HL-60/S4 treated with phorbol 12-myristate 13-acetate at 8.2 ng/mL for 4 days and 3 days (cell line): ENCODE data around the gene TFAM.
"Not testable (repeated sequence)": the region's sequence is repeated elsewhere in the genome, so short reads cannot be mapped to it uniquely, and the experiment has no call there.

Experiments used
- in situ Hi-C: fragments of 300-500 bp; cut with MboI; formaldehyde crosslinking; loops from 2 replicates; pipeline ENCODE4 v1.15.0; 2022; ENCODE audit warnings: low sequenced_read_pairs

TFAM gene

DNA sequence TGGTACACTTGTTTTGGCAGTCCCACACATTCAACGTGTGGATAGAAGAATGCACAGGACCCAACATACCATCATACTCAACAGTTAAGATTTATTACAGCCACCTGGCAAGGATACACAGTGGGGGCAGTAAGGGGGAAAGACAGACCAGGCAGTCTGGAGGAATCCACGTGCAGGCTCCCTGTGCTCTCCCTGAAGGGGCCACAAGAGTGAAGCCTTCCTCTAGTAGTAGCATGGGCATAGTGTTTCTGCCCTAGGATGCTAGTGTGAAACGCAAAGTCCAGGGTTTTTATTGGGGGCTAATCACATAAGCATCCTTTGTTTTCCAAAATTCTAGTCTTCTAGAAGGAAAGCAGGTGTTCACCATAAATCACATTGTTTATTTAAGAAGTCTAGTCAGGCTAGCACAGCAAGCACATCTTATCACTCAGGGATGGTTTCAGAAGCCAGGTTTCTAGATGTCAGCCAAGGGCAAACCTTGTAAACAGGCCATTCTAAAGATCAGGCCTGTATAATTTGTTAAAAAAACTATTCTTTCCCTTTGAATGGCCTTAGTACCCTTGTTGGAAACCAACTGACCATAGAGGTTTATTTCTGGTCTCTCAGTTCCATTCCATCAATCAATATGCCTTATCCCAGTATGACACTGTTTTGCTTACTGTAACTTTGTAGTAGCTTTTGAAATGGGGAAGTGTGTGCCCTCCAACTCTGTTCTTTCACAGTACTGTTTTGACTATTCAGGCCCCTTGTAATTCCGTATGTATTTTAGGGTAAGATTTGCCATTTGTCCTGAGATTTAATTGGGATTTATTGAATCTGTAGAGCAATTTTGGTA is 12.4 kb upstream of the TFAM start:
- in situ Hi-C loops = no loop called here

DNA sequence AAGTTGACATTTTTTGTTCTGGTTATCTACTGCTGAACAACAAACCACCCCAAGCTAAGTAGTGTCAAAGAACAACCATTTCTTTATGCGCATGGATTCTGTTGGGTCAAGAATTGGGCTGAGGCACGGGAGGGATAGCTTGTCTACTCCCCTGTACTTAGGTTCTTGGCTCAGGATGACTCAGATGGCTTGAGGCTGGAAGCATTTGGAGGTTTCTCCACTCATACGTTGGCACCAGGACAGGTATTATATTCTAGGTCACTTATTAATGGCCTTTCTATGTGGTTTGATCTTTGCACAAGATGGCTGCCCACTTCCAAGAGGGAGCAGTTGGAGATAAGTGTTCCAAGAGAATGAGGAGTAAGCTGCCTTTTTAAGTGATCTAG is 11.8 kb upstream of the TFAM start:
- in situ Hi-C loops = no loop called here

GRCh38 chr10:58382489-58382995 is 2.7 kb upstream of the TFAM start:
- in situ Hi-C loops = no loop called here

DNA sequence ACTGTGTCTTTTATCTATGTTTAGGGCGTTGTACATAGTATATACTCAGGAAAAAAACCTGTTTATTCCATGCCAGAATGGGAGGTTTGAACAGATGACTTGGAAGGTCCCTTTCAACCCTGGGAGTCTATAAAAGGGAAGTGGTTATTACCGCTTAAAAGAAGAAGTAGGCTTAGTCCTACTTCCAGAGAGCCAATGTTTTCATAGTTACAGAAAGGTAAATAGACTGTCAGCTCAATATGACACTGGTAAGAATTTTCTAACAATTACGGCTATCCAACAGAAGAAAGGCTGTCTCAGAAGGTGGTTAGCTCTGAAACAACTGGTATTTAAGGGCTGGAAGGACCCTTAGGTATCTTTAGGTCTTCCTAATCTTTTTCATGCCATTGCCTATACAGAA is 1.1 kb upstream of the TFAM start:
- in situ Hi-C loops = no loop called here

- in situ Hi-C loops = no loop called here
These were observed 639 bp upstream of the TFAM start for GRCh38 chr10:58384544-58384998.

- in situ Hi-C loops = no loop called here
These were observed 538 bp downstream of the TFAM start for GRCh38 chr10:58385784-58386112.

DNA sequence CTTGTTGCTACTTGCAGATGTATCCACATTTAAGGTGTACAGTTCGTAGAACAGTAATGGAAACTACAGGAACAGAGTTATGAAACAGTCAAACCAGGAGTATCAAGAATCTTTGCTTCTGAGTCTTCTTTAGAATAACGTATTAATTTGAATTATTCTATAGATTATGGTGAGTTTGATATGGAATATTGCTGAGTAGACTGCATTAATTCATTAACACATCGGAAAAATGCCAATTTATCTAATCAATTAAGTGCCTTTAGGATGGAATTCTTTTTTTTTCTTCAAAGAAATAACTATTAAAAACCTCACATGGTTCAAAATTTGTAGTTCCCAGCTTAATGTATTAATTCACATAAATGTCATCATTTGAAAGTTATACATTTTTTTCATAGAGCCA is 3.8 kb downstream of the TFAM start:
- in situ Hi-C loops = no loop called here

DNA sequence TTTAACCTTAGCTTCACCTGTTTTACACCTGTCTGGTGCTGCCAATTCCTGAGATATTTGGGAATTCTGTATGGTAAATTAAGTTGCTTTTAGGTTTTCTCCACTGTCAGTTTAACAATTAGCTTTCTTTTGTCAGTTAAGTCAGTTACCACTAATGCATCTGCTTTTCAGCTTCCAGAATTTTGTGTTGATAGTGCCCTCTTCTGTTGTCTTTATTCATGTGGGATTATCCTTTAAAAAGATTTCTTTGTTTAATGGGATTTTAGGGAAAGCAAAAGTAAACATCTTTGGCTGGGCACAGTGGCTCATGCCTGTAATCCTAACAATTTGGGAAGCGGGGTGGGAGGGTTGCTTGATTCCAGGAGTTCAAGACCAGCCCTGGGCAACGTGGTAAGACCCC is 8.1 kb downstream of the TFAM start:
- in situ Hi-C loops = no loop called here

DNA sequence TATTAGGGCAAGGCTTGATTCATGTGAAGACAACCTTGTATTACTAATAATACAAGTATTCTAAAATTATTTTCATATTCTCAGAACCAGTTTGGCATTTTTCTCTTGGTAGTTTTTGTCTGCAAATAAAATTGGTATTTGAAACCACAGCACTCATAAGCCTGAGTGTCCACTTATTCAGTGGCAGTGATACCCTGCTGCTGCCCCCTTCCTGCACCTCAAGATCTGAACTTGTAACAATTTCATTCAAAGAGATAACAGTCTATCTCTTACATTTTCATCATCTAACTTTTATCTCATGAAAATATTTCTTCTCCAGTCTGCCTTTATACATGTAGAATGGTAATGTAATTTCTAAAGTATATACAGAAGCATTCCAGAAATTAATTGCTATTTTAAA is 9.3 kb downstream of the TFAM start:
- in situ Hi-C loops = no loop called here

- in situ Hi-C loops = no loop called here
These were observed 10.8 kb downstream of the TFAM start for GRCh38 chr10:58396057-58396456.

DNA sequence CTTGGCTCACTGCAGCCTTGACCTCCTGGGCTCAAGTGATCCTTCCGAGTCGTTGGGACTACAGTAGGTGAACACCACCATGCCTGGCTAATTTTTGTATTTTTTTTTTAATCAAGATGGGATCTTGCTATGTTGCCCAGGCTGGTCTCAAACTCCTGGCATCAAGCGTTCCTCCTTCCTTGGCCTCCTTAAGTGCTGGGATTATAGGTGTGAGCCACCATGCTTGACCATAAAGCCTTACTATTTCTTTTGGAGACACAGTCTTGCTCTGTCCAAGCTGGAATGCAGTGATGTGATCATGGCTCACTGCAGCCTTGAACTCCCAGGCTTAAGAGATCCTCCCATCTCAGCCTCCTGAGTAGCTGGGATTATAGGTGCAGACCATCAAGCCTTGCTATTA is 12.6 kb downstream of the TFAM start:
- in situ Hi-C loops = no loop called here

DNA sequence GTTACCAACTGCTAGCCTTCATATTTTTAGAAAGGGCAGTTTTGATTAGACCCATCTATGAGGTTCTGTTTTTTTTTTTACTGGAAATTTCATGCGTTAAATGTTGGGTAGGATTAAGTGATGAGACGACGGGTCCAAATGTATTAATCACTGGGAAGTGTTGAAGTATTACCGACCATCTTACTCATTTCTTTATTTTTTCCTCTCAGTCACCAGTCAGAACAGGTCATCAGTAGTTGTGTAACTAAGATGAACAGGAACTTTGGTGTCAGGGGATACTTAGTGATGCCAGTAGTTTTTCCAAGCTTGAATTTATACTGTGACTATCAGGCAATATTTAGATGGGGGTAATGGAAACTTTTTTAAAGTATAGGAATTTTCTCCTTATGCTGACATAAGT is 14.2 kb downstream of the TFAM start:
- in situ Hi-C loops = no loop called here

GRCh38 chr10:58400609-58401008 is 15.4 kb downstream of the TFAM start:
- in situ Hi-C loops = no loop called here

- in situ Hi-C loops = no loop called here
These were observed 18.8 kb downstream of the TFAM start for GRCh38 chr10:58404001-58404400.

DNA sequence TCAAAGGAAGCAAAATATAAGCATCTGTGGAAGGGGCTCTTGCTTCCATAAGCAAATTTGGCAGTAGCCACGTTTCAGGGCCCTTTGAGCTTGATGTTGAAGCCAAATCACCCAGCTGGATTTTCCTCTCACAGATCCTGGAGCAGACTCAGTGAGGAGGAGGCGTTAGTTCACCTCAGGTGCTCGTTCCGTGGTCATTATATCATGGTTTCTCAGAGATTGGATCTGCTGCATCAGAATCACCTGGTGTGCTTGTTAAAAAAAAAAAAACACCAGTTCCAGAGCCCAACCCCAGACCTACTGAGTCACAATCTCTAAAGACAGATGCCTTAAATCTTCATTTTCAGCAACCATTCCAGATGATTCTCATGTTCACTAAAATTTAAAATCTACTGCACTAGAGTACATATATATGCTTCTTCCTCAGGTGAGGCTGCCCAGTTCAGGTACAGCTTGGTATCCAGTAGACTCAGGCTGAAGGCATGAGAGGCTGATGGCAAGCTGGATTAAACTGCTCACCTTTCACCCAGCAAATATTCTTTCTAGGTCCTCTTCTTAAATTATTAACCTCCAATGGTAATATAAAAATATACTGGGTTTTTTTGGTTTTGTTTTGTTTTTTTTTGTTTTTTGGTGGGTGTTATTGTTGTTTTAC is 24.9 kb downstream of the TFAM start:
- in situ Hi-C loops = no loop called here

DNA sequence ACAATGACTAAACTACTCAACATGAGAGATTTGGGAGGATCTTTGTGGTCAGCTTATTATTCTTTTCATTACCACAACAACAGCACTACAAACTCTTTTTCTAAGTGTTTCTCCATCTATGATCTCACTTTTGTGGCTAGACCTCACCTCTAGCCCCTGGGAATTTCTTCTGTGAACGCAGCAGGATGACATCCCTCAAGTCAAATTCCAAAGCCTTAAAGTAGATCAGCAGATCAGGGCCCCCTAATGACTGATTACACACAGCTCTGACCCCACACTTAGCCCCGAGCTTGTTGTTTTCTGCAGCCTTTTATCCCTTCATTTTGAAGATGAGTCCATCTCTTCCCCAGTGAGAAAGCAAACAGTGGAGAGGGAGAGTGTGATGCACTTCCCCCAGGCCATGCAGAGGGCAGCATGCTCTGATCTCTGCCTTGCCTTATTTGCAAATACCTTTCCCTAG is 27.3 kb downstream of the TFAM start:
- in situ Hi-C loops = no loop called here

DNA sequence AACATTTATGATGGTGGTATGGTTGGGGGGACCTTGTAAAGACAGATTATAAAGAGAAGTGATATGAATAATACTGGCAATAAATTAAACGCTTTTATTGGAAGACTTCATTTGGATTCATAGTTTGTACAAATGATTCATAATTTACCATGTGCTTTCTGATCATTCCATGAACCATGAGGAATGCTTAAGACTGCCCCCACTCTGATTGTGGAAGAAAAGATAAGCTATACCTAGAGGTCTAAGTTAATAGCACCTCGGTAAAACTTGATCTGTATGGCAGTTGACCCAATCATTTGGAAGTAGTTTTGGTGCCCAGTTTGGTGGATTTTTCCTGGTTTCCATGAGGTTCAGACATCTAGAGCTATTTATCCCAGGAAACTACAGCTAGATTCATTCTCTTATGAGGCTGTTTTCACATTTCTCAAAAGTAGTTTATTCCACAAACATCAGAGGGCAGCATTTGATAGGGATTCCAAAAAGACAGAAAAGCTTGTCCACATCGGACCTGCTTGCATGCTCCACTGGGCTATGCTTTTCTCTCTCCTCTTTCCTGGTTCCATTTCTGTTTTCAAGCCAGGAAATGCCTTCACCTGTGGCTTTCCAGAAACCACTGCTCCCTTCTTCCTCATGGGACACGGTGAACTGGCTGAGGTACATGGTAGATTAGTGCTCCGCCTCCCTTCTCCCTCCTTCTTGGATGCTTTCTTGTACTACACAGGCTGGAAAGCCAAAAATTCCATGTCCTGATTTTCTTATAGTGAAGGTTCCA is 29.2 kb downstream of the TFAM start:
- in situ Hi-C loops = no loop called here

DNA sequence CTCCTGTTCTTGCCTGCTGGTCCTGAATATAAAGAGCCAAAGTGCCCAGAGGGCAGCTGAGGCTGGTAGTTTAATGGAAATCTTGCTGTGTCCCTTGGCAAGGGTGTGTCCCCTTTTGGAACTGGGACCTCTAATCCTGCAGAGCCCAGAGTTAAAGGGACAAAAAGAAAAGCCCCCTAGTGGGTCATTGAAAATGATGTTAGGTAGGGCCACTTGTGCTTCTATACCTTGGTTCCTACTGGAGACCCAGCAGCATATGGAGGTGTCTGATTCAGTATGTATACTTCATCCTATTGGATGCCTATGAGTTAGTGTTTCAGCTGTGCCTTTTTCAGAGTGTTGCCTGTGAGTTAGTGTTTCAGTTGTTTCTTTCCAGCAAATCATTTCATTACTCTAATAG is 30.5 kb downstream of the TFAM start:
- in situ Hi-C loops = no loop called here

DNA sequence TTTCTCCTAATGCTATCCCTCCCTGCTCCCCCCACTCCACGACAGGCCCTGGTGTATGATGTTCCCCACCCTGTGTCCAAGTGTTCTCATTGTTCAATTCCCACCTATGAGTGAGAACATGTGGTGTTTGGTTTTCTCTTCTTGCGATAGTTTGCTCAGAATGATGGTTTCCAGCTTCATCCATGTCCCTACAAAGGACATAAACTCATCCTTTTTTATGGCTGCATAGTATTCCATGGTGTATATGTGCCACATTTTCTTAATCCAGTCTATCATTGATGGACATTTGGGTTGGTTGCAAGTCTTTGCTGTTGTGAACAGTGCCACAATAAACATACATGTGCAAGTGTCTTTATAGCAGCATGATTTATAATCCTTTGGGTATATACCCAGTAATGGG is 32.7 kb downstream of the TFAM start:
- in situ Hi-C loops = not testable (repeated sequence)

GRCh38 chr10:58424176-58424575 is 39.0 kb downstream of the TFAM start:
- in situ Hi-C loops = no loop called here

- in situ Hi-C loops = not testable (repeated sequence)
These were observed 43.2 kb downstream of the TFAM start for GRCh38 chr10:58428436-58428835.

GRCh38 chr10:58431903-58432302 is 46.7 kb downstream of the TFAM start:
- in situ Hi-C loops = no loop called here
